NT2/D1 (cell line): ENCODE data around the gene CLCN5.

Source experiments
- SUZ12 ChIP-seq: IDR thresholded peaks from 2 replicates; pipeline ENCODE4 v1.6.1; 2011; ENCODE audit not compliant: insufficient read length, insufficient read depth; ENCODE audit errors: extremely low read depth
- YY1 ChIP-seq: IDR thresholded peaks from 2 replicates; pipeline ENCODE4 v1.6.1; 2011; ENCODE audit not compliant: insufficient read length, insufficient read depth
- ZNF274 ChIP-seq: IDR thresholded peaks from 2 replicates; pipeline ENCODE4 v1.6.1; 2011; ENCODE audit warnings: mild to moderate bottlenecking, low read depth, low read length

DNA sequence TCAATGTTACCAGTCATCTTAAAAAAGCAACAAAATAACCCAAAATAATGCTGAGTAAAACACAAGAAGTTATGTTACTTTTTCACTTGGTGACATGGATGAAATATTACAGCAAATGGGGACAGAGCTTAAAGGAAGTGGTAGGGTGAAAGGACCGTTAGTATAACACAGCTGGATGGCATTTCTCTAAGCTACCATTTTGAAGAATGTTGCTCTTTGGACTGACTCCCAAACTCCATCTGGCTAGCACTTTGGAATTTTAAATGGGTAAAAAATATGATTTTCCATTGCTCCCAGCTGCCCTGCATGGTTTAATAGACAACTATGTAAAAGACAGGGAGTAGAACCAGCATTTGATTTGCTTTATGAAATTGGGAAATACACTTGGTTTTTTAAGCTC is 27.6 kb downstream of the CLCN5 start:
- no peak for TF ChIP-seq YY1
- TF ChIP-seq ZNF274, result no peak
- no peak for TF ChIP-seq SUZ12
